GM21786 (cell line): Measurements from ENCODE around the gene GGNBP2.

Experiments used
- ATAC-seq: cut with Tn5 transposase; IDR thresholded peaks from one replicate; pipeline ENCODE4 v1.9.1; 2021; ENCODE audit not compliant: unreplicated experiment

GGNBP2 gene

DNA sequence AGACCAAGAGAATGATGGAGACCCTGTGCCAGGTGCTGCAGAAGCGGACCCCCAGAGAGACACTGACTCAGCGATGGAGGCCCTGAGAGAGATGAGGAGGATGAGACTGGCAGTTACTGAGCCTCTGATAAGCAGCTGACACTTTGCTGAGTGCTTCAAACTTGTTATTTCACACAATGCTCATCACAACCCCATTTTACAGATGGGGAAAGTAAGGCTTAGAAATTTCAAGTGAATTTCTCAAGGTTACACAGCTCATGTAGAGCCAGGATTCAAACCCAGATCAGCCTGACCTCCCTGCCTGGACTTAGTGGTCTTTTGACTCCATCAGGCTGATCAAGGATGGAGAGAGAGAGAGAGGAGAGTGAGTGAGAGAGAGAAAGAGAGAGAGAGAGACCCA is 83.9 kb downstream of the GGNBP2 start:
- no peak for ATAC-seq

DNA sequence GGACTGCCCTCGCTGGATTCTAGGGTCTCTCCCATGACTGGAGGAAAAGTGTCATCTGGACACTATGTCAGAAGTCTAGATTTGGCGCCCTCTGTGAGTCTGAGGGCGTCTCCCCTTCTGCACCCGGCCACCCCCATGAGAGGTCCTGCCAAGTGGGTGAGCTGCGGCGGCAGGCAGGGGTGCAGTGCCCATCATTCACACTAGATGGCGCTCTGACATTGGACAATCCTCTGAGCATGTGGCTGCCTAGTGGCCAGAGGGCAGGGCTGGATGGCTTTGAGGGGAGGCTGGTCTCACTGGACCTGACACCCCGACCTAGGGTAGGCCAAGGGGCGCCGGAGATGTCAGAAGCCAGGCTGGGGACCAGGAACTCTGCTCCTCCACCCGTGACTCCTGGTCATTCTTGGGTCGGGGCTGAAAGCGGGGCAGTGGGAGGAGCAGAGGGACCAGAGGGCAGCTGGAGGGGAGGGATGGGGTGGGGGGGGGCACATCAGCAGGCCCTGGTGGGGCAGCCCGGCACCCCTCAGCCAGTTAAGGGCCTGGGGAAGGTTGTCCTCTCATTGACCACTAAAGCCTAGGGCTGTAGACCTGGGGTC is 84.6 kb downstream of the GGNBP2 start:
- no peak for ATAC-seq

DNA sequence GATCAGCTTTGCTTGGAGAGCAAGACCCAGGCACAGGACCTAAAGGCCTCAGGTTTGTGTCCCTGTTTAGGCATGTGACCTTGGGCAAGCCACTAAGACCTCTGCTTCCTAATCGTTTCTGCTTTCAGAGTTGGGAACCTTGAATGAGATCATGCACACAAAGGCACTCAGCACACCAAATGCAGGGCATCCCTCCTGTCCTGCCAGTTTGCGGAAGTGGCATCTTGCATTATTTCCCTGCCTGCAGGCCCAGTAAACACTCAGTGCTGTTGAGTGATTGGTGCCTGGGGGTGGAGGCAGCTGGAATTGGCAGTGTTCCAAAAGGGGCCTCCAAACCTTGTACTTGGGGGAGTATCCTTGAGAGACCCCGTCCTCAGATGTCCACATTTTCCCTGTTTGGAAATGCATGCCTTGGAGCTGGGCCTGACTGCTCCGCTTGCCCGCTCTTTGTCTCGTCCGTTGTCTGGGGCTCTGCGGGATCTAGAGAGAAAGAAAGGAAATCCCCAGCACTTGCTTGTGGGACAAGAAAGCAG is 85.3 kb downstream of the GGNBP2 start:
- no peak for ATAC-seq

DNA sequence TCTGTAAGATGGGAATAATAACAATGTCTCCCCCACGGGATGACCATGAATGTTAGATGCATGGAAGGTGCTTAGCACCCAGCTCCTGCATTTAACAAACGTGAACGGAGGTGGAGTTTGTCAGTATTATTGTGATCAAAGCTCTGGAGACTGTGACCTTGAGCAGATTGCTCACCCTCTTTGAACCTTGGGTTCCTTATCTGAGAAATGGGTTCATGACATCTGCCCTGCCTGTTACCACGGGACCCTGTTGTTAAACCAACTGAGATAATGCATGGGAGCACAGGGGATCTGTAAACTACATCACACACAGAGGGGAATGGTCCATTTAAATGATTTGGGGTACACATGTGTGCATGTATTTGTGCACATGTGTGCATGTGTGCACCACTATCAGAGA is 86.3 kb downstream of the GGNBP2 start:
- no peak for ATAC-seq

DNA sequence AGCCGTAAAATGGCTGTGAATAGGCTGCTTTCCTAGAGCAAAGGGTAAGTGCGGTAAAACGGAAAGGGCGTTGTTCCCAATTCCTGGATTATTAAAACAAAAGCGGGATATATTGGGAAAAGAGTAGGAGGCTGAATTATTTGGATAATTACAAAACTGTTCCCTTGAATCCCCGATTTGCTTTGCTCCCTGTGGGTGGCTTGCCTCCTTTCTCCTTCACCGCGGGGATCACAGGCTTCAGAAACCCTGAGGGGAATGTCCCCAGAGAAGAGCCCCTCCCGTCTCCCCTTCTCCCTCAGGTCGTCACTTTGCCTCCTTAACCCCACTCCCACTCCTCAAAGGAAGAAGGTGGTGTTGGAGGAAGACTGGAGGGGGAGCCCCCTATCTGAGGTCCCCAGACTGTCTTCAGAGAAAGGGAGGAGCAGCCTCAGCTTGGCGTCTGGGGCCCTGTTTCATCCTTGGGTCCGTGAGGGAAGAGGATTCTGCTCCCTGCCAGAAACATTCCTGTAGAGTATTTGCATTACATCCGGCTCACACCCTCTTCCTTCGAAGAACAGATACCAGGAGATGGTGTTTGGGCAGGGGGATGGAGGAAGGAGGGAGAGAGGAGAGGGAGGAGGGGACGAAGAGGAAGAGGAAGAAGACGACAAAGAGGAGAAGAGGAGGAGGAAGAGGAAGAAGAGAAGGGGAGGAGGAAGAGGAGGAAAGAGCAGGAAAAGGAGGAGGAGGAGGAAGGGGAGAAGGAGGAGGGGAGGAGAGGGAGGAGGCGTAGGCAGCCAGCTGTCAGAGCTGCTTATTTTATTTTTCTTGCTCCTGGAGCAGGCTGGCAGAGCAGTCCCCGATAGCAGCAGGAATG is 88.4 kb downstream of the GGNBP2 start:
- ATAC-seq, result no peak
